GM12891 (cell line): Measurements from ENCODE around the gene RHOBTB3.

Experiments
- POLR2A ChIP-seq: IDR thresholded peaks from 2 replicates; pipeline ENCODE4 v1.6.1; 2011; ENCODE audit warnings: low read depth, low read length, control low read depth
- POLR2AphosphoS5 ChIP-seq: IDR thresholded peaks from 2 replicates; pipeline ENCODE4 v1.6.1; 2011; ENCODE audit warnings: low read depth, low read length, control low read depth
- TAF1 ChIP-seq: IDR thresholded peaks from 2 replicates; pipeline ENCODE4 v1.6.1; 2011; ENCODE audit warnings: low read depth, low read length, control low read depth

DNA sequence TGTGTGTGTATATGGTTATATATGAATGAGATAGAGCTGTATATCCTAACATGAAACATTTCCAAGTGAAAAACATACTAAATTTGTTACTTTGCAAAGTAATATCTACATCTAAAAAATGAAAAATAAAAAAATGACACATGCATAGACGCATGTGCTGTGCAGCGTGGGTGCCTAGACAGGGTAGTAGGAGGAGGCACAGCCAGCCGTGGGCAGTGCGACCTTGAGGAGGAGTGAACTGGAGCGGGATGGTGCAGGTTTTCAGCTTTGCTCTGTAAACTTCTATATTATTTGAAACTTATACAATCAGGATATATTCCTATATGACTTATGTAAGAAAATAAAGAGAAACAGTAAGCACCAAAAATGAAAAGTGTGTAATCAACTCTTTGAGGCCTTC, 106.4 kb downstream of the RHOBTB3 start:
- no peak for TF ChIP-seq POLR2A
- TF ChIP-seq TAF1 = no peak
- no peak for TF ChIP-seq POLR2AphosphoS5
